ENCODE data around the gene TKT.
"Not testable (repeated sequence)": the region's sequence is repeated elsewhere in the genome, so short reads cannot be mapped to it uniquely, and the experiment has no call there.

Gene TKT

DNA sequence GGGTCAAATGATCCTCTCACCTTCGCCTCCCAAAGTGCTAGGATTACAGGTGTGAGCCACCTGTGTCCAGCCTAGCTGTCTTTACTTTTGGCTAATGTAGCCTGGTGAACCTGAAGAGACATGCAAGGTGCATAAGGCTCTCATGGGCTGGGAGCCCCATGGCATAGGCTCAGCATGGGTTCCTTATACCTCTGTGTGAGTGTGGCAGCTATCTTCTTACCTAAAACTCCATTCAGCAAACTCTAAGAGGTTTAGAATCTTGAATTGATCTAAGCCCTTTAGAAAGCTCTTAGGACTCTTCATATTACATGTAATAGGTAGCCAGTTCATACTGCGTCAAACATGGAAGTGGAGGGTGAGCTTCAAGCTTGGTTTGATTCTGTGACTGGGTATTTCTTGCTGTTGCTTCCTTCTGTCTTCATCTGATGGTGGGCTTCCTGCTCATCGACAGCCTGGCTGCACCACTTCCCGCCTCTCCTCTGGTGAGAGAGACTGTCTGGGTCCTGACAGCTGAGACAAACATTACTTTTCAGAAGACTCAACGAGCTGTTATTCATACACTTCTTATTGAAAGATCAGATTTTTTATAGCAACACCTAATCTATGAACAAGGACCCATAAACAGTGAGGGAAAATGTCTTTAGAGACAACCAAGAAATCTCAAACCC is 19.2 kb upstream of the TKT start:
- TF ChIP-seq JUND (IDR thresholded peaks at IDR 0.05; ENCODE audit: low read depth) = no peak
- in situ Hi-C loops (cut with HindIII; ENCODE audit: low pct_unique_long_range_greater_than_20kb, low sequenced_read_pairs) = no loop called here
- DNase-seq (ENCODE audit: low read depth in 1 of 2, low spot score in 1 of 2) = no peak

- in situ Hi-C loops (cut with HindIII; ENCODE audit: low pct_unique_long_range_greater_than_20kb, low sequenced_read_pairs) = no loop called here
- TF ChIP-seq JUND (IDR thresholded peaks at IDR 0.05; ENCODE audit: low read depth) = no peak
- DNase-seq (ENCODE audit: low read depth in 1 of 2, low spot score in 1 of 2) = no peak
These were observed 17.4 kb upstream of the TKT start for GRCh38 chr3:53273146-53273670.

DNA sequence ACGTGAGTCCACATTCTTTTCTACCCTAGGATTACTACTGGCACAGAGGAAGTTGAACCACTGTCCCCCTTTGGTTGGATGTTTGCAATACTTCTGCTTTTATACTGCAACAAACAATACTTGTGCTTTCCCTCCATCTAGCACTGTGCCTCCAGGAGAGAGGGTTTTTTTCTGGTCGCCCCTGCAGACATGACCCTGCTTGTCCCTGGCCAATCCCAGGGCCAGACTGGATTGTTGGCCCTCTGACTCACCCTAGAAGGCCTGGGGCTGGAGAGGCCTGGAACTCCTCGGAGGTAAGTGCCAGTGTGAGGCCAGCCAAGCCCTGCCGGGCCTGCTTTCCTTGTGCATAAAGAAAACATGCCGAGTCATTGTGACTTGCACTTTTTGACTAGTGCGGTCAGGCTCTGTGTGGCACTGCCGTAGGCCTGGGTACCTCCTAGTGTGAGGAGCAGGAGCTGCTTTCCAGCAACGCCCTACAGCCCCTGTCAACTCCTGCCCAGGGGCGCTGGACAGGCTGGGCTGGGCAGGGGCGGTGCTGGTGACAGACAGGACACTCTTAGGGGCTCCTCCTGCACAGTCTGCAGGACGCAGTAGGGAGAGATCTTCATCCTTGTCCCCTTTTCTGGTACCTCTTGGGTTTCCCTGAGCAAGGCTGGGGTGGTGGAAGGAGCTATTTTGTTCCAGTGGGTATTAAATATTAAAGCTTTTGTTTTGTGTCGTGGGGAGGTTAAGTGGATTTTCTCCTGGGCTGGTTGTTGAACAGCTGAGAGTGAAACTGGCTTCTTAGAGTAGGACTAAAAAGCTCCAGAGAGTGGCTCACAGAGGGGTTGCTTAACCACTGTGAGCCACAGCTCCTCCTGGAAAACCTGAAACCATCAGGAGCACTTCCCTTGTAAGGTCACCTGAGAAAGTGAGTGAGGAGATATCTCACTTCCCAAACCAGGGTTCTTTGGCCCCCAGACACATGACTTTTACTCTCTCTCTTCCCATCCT is 14.4 kb upstream of the TKT start:
- TF ChIP-seq JUND (IDR thresholded peaks at IDR 0.05; ENCODE audit: low read depth) = 0 out of 2 replicates have a peak, but pooled peaks have one; percentile 13
- peak; percentile 53 to 97 for DNase-seq (ENCODE audit: low read depth in 1 of 2, low spot score in 1 of 2)
- in situ Hi-C loops (cut with HindIII; ENCODE audit: low pct_unique_long_range_greater_than_20kb, low sequenced_read_pairs) = no loop called here

DNA sequence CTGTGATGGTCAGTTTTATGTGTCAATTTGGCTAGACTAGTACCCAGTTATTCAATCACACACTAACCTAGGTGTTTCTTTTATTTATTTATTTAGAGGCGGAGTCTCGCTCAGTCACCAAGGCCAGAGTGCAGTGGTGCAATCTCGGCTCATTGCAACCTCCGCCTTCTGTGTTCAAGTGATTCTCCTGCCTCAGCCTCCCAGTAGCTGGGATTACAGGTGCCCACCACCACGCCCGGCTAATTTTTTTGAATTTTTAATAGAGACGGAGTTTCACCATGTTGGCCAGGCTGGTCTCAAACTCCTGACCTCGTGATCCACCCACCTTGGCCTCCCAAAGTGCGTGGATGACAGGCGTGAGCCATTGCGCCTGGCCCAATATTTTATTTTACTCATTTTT is 13.4 kb upstream of the TKT start:
- in situ Hi-C loops (cut with HindIII; ENCODE audit: low pct_unique_long_range_greater_than_20kb, low sequenced_read_pairs); DNase-seq (ENCODE audit: low read depth in 1 of 2, low spot score in 1 of 2): not testable (repeated sequence)

GRCh38 chr3:53267766-53268165 is 11.9 kb upstream of the TKT start:
- in situ Hi-C loops (cut with HindIII; ENCODE audit: low pct_unique_long_range_greater_than_20kb, low sequenced_read_pairs) = no loop called here
- no peak for TF ChIP-seq JUND (IDR thresholded peaks at IDR 0.05; ENCODE audit: low read depth)
- no peak for DNase-seq (ENCODE audit: low read depth in 1 of 2, low spot score in 1 of 2)

DNA sequence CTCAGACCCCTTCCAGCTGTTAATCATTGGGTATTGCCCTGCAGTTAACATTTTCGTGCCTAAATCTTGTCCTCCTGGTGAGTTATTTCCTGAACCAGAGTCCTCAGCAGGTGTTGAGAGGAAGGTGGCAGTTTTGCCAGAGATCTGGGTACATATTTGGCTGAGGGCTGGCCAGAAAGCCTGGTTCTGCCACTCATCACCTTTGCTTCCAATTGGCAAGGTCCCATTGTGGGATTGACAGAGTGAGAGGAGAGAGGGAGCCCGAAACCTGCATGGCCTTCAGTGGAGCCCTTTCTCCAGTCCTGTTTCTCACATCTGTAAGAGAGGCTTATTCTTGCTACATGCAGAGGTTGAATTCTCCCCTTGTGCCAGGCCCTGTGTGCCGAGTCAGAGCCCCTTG is 8.9 kb upstream of the TKT start:
- TF ChIP-seq JUND (IDR thresholded peaks at IDR 0.05; ENCODE audit: low read depth) = no peak
- DNase-seq (ENCODE audit: low read depth in 1 of 2, low spot score in 1 of 2) = peak in 1 of 2 experiments; percentile 74
- in situ Hi-C loops (cut with HindIII; ENCODE audit: low pct_unique_long_range_greater_than_20kb, low sequenced_read_pairs) = no loop called here

DNA sequence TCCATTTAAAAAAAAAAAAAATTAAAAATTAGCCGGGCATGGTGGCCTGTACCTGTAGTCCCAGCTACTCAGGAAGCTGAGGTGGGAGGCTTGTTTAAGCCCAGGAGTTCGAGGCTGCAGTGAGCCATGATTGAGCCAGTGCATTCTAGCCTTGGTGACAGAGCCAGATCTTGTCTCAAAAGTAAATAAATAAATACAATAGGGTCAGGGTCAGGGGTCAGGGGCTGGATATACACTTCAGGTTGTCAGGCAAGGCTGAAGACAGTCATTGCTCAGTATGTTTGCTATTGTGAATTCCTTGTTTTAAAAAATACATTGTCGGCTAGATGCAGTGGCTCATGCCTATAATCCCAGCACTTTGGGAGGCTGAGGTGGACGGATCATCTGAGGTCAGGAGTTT is 8.1 kb upstream of the TKT start:
- in situ Hi-C loops (cut with HindIII; ENCODE audit: low pct_unique_long_range_greater_than_20kb, low sequenced_read_pairs) = no loop called here
- DNase-seq (ENCODE audit: low read depth in 1 of 2, low spot score in 1 of 2) = no peak
- TF ChIP-seq JUND (IDR thresholded peaks at IDR 0.05; ENCODE audit: low read depth) = no peak

GRCh38 chr3:53261712-53262111 is 5.9 kb upstream of the TKT start:
- in situ Hi-C loops (cut with HindIII; ENCODE audit: low pct_unique_long_range_greater_than_20kb, low sequenced_read_pairs) = no loop called here
- no peak for DNase-seq (ENCODE audit: low read depth in 1 of 2, low spot score in 1 of 2)
- TF ChIP-seq JUND (IDR thresholded peaks at IDR 0.05; ENCODE audit: low read depth) = no peak

GRCh38 chr3:53260286-53260785 is 4.5 kb upstream of the TKT start:
- in situ Hi-C loops (cut with HindIII; ENCODE audit: low pct_unique_long_range_greater_than_20kb, low sequenced_read_pairs) = no loop called here
- no peak for TF ChIP-seq JUND (IDR thresholded peaks at IDR 0.05; ENCODE audit: low read depth)

DNA sequence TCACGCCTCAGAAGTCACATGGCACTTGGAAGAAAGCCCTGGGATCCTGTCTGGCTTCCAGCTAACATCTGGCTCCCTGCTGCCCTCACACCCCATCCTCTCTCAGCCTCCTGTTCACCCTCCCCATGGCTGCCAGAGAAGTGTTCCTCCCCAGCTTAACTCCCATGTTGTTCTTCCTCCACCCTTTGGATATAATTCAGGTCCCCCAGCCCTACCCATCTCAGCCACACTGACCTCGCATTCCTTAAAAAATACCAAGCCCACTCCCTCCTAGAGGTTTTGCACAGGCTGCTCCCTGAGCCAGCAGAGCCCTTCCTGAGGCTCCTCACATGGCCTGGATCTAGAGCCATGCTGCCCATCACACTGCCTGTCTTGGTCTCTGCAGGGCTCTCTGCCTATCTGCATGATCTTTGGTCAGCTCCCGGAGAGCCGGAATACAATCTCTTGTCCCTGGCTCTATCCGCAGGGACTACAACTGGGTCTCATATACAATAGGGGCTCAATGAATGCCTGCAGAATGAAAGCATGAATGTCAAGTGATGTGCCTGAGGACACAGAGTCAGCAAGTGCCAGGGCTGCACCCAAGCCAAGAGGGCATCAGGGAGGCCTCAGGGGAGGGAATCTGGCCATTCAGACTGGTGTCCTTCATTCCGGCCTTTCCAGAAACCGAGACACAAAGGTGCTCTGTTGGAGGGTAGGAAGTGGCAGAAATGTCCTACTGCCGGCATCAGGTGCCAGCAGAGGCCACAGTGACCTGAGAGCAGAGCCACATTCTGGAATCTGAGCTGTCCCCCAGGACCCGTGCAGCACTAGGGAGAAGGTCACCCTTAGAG is 3.8 kb upstream of the TKT start:
- DNase-seq (ENCODE audit: low read depth in 1 of 2, low spot score in 1 of 2) = no peak
- TF ChIP-seq JUND (IDR thresholded peaks at IDR 0.05; ENCODE audit: low read depth) = no peak
- in situ Hi-C loops (cut with HindIII; ENCODE audit: low pct_unique_long_range_greater_than_20kb, low sequenced_read_pairs) = no loop called here

More at GRCh38 chr3:53260286-53260785, 4.5 kb upstream of the TKT start:
- DNase-seq (ENCODE audit: low read depth in 1 of 2, low spot score in 1 of 2) = no peak

DNA sequence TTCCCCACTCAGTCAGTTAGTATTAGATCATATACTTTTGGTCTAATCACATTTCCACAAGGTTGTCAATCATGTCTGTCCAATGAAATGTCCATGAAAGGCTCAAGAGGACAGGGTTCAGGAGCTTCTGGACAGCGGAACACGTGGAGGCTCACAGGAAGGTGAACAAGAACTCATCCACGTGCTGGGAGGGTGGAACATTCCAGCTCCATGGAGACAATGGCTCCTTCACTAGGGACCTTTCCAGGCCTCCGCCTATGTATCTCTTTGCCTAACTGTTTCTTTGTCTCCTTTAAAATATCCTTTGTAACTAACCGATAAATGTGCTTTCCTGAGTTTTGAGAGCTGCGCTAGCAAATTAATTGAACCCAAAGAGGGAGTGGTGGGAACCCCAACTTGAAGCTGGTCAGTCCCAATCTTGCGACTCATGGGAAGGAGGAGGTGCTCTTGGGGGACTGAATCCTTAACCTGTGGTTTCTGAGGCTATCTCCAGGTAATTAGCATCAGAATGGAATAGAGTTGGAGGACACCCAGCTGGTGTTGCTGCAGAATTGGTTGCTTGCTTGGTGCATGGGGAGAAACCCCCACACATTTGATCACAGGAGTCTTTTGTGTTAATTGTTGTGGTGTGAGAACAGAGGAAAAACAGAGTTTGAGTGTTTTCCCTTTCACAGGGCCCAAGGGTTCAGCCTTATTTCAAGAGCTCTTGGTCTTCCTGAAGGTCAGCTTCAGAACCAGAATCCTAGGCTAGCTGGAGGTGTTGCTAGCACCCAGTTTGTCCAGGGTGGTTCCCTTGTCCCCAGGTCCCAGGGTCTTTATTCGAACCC is 3.0 kb upstream of the TKT start:
- TF ChIP-seq JUND (IDR thresholded peaks at IDR 0.05; ENCODE audit: low read depth) = no peak
- in situ Hi-C loops (cut with HindIII; ENCODE audit: low pct_unique_long_range_greater_than_20kb, low sequenced_read_pairs) = no loop called here
- DNase-seq (ENCODE audit: low read depth in 1 of 2, low spot score in 1 of 2) = no peak

Data from T47D (cell line).